Measurements from ENCODE around the gene ROBO1.

ROBO1 gene

GRCh38 chr3:79041621-79042020 is 726.2 kb downstream of the ROBO1 start:
- DNase-seq = no peak

GRCh38 chr3:79040701-79041100 is 727.1 kb downstream of the ROBO1 start:
- peak; percentile 11 for DNase-seq

GRCh38 chr3:79040091-79040490 is 727.7 kb downstream of the ROBO1 start:
- no peak for DNase-seq

GRCh38 chr3:79039192-79039591 is 728.6 kb downstream of the ROBO1 start:
- DNase-seq = no peak

- DNase-seq = no peak
These were observed 729.2 kb downstream of the ROBO1 start for GRCh38 chr3:79038636-79039035.

- DNase-seq = no peak
These were observed 729.7 kb downstream of the ROBO1 start for GRCh38 chr3:79038057-79038456.

- DNase-seq = no peak
These were observed 735.0 kb downstream of the ROBO1 start for GRCh38 chr3:79032686-79033318.

GRCh38 chr3:79030157-79030556 is 737.6 kb downstream of the ROBO1 start:
- DNase-seq = no peak

- no peak for DNase-seq
These were observed 738.9 kb downstream of the ROBO1 start for GRCh38 chr3:79028916-79029315.

- DNase-seq = no peak
These were observed 740.2 kb downstream of the ROBO1 start for GRCh38 chr3:79027593-79027992.

GRCh38 chr3:79019924-79020173 is 747.9 kb downstream of the ROBO1 start:
- DNase-seq = peak; percentile 8

GRCh38 chr3:79019137-79019923 is 748.5 kb downstream of the ROBO1 start:
- DNase-seq = peak; percentile 75

GRCh38 chr3:79018671-79019136 is 749.1 kb downstream of the ROBO1 start:
- DNase-seq = peak; percentile 57

- no peak for DNase-seq
These were observed 749.5 kb downstream of the ROBO1 start for GRCh38 chr3:79018265-79018664.

- no peak for DNase-seq
These were observed 751.0 kb downstream of the ROBO1 start for GRCh38 chr3:79016587-79017376.

- no peak for DNase-seq
These were observed 751.9 kb downstream of the ROBO1 start for GRCh38 chr3:79015854-79016253.

GRCh38 chr3:79012946-79013362 is 754.8 kb downstream of the ROBO1 start:
- no peak for DNase-seq

GRCh38 chr3:79012530-79012913 is 755.3 kb downstream of the ROBO1 start:
- no peak for DNase-seq

- no peak for DNase-seq
These were observed 755.8 kb downstream of the ROBO1 start for GRCh38 chr3:79011821-79012529.

GRCh38 chr3:79009861-79010260 is 757.9 kb downstream of the ROBO1 start:
- DNase-seq = no peak

- no peak for DNase-seq
These were observed 761.7 kb downstream of the ROBO1 start for GRCh38 chr3:79006077-79006476.

GRCh38 chr3:79005084-79005483 is 762.7 kb downstream of the ROBO1 start:
- DNase-seq = peak; percentile 80

GRCh38 chr3:79003994-79004393 is 763.8 kb downstream of the ROBO1 start:
- no peak for DNase-seq
